Left ventricle myocardium inferior (tissue), 1 donor: ENCODE results near the gene RGL2. TPM values are rescaled to one million over a fixed set of nuclear protein-coding genes. Genes with fewer than 3 reads are reported as not detected.

Source experiments
- DNase-seq: peaks from one replicate; pipeline ENCODE4 v3.0.0-alpha.2; 2020
- H3K27ac ChIP-seq: fragments of 200-600 bp; replicated peaks from 2 replicates; pipeline ENCODE4 v1.8.0; 2021
- H3K27me3 ChIP-seq: fragments of 200-600 bp; 2 replicates; pipeline ENCODE4 v1.8.0; 2021; ENCODE audit warnings: low read depth
- H3K36me3 ChIP-seq: fragments of 200-600 bp; 2 replicates; pipeline ENCODE4 v1.8.0; 2021
- H3K4me1 ChIP-seq: fragments of 200-600 bp; 2 replicates; pipeline ENCODE4 v1.8.0; 2021
- H3K4me3 ChIP-seq: fragments of 200-600 bp; 2 replicates; pipeline ENCODE4 v1.8.0; 2021; ENCODE audit warnings: mild to moderate bottlenecking, moderate library complexity
- H3K9me3 ChIP-seq: fragments of 200-600 bp; replicated peaks from 2 replicates; pipeline ENCODE4 v1.8.0; 2021
- intact Hi-C: fragments of 100-400 bp; cut with micrococcal nuclease; formaldehyde crosslinking; loops from one replicate; pipeline ENCODE4 v1.11.0; 2022
- total RNA-seq: library from RNA; stranded (reverse); fragmentation: NEBNext Ultra II Directional; extraction: Animal tissue kit (Norgen Biotek cat#: 25700); gene quantifications from one replicate; pipeline ENCODE4 v1.2.1, GENCODE V29; 2021
- TF ChIP-seq, protein P1 (sequence below): fragments of 200-600 bp; IDR thresholded peaks from 2 replicates; pipeline ENCODE4 v1.8.0; 2021; ENCODE audit warnings: antibody characterized with exemption, mild to moderate bottlenecking, borderline replicate concordance
- donor health status: DM: no; HTN: yes; CAD: no; lungs with severe emphysema.

RGL2 gene
- total RNA-seq, 1 donor from 2014 or later: 59.4 TPM

DNA sequence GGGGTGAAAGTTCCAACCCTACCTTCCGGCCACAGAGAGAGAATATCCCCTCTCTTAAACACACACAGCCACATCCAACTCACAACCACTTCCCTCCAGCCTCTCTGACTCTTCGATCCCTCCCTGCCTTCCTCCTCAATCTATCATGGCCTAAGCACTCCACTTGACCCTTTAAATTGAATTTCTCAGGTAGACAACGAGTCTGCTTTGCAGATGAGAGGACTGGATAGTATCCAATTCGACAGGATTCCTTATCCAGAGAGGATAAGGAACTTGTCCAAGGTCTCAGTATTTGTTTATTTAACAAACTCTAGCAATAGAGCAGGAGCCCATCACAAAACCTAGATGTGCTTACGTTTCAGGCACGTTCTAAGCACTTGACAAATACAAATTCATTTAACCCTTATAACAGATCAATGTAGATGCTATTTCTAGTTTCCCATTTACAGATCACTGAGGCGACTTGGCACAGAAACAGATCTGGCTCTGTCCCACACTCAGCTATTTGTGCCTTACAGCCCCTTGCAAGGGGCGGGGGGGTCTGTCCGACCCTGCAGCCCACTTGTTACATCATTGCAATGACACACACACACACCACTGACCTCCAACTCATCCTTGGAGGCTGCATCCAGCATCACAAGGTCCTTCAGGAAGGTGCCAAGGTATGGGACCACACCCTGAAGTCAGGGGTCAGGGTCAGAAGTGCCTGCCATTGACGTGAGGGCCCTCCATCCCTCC is 4.5 kb downstream of the RGL2 start:
- TF ChIP-seq, protein P1, sequence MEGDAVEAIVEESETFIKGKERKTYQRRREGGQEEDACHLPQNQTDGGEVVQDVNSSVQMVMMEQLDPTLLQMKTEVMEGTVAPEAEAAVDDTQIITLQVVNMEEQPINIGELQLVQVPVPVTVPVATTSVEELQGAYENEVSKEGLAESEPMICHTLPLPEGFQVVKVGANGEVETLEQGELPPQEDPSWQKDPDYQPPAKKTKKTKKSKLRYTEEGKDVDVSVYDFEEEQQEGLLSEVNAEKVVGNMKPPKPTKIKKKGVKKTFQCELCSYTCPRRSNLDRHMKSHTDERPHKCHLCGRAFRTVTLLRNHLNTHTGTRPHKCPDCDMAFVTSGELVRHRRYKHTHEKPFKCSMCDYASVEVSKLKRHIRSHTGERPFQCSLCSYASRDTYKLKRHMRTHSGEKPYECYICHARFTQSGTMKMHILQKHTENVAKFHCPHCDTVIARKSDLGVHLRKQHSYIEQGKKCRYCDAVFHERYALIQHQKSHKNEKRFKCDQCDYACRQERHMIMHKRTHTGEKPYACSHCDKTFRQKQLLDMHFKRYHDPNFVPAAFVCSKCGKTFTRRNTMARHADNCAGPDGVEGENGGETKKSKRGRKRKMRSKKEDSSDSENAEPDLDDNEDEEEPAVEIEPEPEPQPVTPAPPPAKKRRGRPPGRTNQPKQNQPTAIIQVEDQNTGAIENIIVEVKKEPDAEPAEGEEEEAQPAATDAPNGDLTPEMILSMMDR: no peak
- Histone ChIP-seq H3K27ac (no peak overlapping the region), H3K36me3 (peaks cover 55% of the 10 kb centered on the region), H3K27me3 (no peaks in the 10 kb centered on the region), H3K4me1 (peaks cover 47% of the 10 kb centered on the region), H3K9me3 (no peaks in the 10 kb centered on the region), H3K4me3 (no peak overlapping the region)
- no peak for DNase-seq
- intact Hi-C loops: no loop called here

- H3K36me3 ChIP-seq: peaks cover 55% of the 10 kb centered on the region
- DNase-seq: no peak
- intact Hi-C loops: no loop called here
- H3K4me3 ChIP-seq: no peak overlapping the region
- H3K4me1 ChIP-seq: peaks cover 46% of the 10 kb centered on the region
- no peaks in the 10 kb centered on the region for H3K9me3 ChIP-seq
- TF ChIP-seq, protein P1: no peak
- H3K27ac ChIP-seq: no peak overlapping the region
- H3K27me3 ChIP-seq: no peaks in the 10 kb centered on the region
These were observed 5.6 kb downstream of the RGL2 start for GRCh38 chr6:33292996-33293682.

DNA sequence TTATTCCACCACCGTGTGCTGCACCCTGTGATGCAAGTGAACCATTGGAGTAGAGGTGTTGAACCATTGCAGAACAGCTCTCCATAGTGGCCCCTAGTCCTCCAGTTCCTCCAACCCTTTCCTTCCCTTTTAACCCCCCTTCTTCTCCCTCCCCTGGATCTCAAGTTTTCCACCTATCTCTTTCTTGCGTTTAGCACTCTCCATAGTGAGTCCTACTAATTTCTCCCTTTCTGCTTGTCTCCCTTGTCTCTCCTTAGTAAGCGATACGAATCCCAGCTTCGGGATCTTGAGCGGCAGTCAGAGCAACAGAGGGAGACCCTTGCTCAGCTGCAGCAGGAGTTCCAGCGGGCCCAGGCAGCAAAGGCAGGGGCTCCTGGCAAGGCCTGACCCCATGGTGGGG is 8.3 kb downstream of the RGL2 start:
- H3K36me3 ChIP-seq: peaks cover 65% of the 10 kb centered on the region
- H3K4me3 ChIP-seq: peak overlapping the region; percentile 83
- no peak for DNase-seq
- TF ChIP-seq, protein P1: no peak
- no peaks in the 10 kb centered on the region for H3K9me3 ChIP-seq
- no peaks in the 10 kb centered on the region for H3K27me3 ChIP-seq
- intact Hi-C loops: no loop called here
- peaks cover 34% of the 10 kb centered on the region for H3K4me1 ChIP-seq
- H3K27ac ChIP-seq: no peak overlapping the region

DNA sequence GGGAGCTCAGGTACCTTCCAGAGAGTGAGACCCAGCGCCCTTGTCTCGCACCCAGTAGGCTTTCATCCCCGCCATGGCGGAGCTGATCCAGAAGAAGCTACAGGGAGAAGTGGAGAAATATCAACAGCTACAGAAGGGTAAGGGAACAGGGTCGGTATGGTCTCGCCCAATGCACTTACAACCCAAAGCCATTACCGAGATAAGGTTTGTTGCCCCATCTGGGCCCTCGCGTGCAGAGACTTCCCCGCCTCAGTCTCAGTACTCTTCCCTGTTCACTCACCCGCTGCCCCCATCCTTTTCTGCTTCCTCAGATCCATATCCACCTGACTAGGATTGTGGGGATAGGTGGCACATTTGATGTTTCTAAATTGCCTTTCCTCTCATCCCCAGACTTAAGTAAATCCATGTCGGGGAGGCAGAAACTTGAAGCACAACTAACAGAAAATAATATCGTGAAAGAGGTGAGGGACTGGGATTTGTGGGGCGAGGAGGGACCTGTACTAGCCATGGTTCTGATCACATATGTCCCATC is 8.9 kb downstream of the RGL2 start:
- Histone ChIP-seq H3K4me3 (peak overlapping the region; percentile 83), H3K36me3 (peaks cover 65% of the 10 kb centered on the region), H3K9me3 (no peaks in the 10 kb centered on the region), H3K27ac (peak overlapping the region; percentile 93), H3K27me3 (no peaks in the 10 kb centered on the region), H3K4me1 (peaks cover 34% of the 10 kb centered on the region)
- no peak for DNase-seq
- TF ChIP-seq, protein P1: no peak
- intact Hi-C loops: no loop called here

DNA sequence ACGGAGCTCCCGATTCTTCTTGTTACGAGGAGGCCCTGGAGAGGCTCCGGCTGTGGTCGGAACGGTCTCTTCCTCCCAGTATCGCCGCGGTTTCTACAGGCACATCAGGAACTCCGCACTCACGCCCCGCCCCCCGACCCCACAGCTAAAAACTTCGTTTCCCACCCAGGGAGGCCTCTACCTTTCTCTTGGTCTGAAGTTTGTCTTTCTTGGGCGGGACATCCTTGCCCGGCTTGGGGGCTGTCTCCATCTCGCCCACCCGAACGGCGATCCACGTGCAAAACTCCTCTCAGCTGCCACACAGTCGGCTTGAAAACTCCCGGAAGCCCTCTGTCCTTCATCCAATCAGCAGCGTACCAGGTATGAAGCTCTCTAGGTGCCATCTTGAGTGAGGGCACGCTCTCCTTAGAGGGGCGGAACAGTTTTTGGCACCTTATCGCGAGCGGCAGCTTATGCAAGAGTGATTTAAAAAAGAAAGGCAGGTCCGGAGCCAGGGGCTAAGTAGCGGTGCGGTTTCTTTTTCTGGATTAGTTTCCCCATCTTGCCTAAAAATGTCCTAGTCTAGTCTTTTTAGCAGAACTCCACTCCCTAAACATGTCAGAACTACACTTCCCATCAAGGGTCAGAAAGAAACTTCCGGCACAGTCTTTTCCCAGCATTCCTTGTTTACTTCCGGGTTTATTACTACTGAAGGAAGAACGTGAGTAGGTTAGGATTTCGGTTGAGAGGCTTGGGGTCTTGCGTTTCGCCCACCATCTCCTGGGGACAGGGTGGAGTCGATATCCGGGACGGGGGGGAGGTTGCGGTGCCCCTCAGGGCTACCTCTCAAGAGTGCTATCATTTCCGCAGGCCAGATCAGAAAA is 9.6 kb downstream of the RGL2 start, which contains the start of the genes PFDN6 and WDR46:
TSS of gene PFDN6 (plus strand) at position 681 of the 863 bp plus-strand sequence. CDS start 256 bp downstream, outside the sequence.
TSS of gene WDR46 (minus strand) at position 319 of the 863 bp plus-strand sequence. CDS start at position 250, 69 bp downstream.
- no peaks in the 10 kb centered on the region for H3K27me3 ChIP-seq
- DNase-seq: peak; percentile 74
- no peaks in the 10 kb centered on the region for H3K9me3 ChIP-seq
- peak within 1 kb of the TSS; percentile 83 for H3K4me3 ChIP-seq
- TF ChIP-seq, protein P1: no peak
- H3K27ac ChIP-seq: peak within 1 kb of the TSS; percentile 93
- peaks cover 34% of the 10 kb centered on the region for H3K4me1 ChIP-seq
- peaks cover 65% of the 10 kb centered on the region for H3K36me3 ChIP-seq
- intact Hi-C loops: no loop called here
